ENCODE measurements around the gene NEUROG3.
"Not testable (repeated sequence)": the region's sequence is repeated elsewhere in the genome, so short reads cannot be mapped to it uniquely, and the experiment has no call there.

NEUROG3 gene

GRCh38 chr10:69571618-69572158, 1.5 kb downstream of the NEUROG3 start:
- no peak for DNase-seq (ENCODE audit: low read depth)

- DNase-seq (ENCODE audit: low read depth), result no peak
Measured at GRCh38 chr10:69570050-69570816, 3.0 kb downstream of the NEUROG3 start.

DNA sequence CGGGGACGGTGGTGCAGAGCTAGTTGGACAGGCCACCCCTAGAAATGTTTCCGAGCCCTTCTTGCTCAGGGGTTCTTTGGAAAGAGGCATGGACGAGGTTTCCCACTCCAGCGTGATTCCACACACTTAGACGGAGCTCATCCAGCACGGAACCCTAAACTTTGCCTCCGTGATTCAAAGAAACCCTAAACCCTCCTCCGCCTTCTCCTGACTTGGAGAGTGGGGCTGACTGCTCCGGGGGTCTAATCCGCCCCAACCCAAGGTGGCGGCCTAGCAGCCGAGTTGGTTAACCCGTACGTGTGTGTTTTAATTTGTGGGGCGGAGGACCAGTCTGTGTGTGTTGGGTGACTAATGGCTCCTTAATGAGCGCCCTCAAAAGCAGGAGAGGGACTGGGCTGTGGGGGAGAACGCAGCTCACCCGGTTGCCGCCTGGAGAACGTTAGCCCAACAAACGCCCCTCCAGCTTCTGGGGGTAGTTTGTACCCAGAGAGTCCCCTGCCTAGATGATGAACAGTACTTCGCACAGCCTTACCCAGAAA, 3.8 kb downstream of the NEUROG3 start:
- DNase-seq (ENCODE audit: low read depth), result no peak

DNA sequence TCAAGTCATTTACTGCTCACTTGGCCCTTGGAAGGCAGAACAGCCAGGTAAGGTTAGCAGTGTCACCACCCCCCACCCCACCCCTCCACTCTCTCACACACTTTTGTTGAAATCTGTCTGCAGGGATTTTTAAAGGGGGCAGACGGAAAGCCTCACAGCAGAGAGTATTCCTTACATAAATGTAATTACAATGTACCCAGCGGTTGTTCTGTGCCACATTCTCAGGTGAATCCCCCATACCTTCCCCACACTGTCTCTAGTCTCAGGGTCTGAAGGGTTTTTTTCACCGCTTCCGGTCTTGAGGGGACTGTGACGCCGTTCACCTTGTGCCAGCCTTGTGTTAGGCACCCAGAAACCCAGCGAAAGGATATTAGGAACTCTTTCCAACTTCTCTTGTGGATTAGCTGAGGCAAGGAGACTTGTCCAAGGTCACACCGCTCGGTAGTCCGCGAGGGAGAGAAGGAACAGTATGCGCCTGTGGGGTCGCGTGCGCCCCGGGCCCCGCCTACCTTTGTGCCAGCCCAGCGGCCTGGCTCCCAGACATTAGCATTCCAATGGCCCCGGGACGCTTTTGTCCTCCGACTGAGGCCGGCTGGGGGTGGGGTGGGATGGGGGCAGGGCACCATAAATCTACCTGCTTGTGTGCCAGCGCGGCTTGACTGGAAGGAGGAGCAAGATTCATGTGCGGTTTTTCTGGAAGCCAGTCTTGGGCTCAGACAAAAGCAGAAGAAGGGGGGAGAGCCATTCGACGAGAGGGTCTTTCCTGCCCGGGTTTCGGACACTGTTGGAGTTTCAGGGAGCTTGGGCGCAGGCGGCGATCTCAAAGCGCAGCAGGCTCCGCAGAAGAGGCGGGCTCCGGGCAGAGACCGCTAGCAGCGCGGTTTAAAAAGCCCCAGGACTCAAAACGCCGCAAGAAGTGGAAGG, 4.5 kb downstream of the NEUROG3 start:
- DNase-seq (ENCODE audit: low read depth), result no peak

DNA sequence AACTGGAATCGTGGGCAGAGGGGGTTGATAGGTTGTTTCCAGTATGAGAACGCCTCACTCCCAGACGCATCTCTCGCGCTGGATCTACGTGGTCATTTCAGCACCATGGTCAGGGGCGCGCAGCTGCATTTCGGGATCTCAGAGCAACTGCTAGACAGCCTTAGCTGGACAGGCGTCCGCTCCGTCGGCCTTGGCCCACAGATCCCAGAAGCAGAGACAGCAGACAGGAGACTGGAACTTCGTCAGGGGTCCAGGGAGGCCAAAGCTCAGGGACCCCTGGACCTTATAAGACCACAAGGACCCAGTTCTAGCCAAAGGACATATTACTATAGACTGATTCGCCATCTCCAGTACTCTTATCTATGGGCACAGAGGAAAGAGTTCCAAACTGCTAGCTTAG, 5.3 kb downstream of the NEUROG3 start:
- DNase-seq (ENCODE audit: low read depth), result no peak

GRCh38 chr10:69562731-69563254, 10.4 kb downstream of the NEUROG3 start:
- DNase-seq (ENCODE audit: low read depth), result no peak

GRCh38 chr10:69559525-69559924, 13.7 kb downstream of the NEUROG3 start:
- DNase-seq (ENCODE audit: low read depth), result no peak

GRCh38 chr10:69558559-69558958, 14.7 kb downstream of the NEUROG3 start:
- no peak for DNase-seq (ENCODE audit: low read depth)

- no peak for DNase-seq (ENCODE audit: low read depth)
Measured at GRCh38 chr10:69554611-69555010, 18.6 kb downstream of the NEUROG3 start.

DNA sequence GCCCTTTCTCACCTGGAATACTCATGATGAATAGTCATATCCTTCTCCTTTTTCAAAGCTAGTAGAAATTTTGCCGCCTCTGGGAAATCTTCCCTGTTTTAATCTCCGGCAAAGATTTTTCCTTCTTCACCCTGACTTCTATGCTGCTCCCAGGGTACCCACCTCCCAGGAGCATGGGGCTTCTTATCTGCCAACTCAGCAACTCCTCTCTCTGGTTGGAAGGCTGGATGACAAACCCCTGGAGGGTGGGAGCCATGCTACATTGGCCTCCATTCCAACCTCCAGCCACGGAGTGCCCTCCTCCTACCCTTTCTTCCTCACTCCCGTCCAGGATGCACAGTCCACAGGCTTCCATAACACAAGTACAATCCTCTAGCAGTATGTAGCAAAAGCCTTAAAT, 19.9 kb downstream of the NEUROG3 start:
- no peak for DNase-seq (ENCODE audit: low read depth)

DNA sequence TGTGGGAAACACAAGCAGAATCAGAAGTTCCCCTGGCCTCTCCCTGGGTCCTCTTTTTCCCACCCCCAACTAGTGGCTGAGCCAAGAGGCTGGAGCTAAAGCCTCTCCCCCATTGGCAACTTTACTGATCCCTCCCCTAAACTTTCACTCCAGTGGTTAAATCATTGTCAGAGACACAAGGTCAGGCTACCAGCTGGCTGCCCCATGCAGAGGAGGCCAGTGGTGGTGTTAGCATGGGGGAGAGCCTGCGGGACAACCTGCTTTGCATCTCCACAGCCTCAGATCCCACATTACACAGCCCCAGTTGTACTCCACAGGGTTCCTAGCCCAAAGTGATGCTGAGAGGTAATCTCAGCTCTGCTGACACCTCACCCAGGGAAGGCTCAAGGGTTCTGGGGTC, 21.0 kb downstream of the NEUROG3 start:
- DNase-seq (ENCODE audit: low read depth), result no peak

- no peak for DNase-seq (ENCODE audit: low read depth)
Measured at GRCh38 chr10:69549959-69550358, 23.3 kb downstream of the NEUROG3 start.

GRCh38 chr10:69541463-69541862, 31.8 kb downstream of the NEUROG3 start:
- DNase-seq (ENCODE audit: low read depth), result no peak

DNA sequence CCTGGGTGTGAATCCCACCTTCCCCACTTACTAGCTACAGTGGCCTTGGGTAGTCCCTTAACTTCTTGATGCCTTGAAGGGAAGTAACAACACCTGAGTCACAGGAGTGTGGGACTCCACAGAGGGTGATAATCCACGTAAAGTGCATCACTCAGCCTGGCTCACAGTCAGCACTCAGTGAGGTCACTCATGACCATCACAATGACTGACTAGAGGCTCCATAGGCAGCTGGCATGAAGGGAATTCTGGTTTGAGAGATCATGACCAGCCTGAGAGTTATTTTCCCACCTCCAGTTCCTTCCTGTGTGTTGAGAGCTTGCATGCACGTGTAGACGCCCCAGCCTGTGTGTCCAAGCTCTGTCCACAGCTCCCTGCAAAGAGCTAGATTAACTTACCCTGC, 34.8 kb downstream of the NEUROG3 start:
- no peak for DNase-seq (ENCODE audit: low read depth)

DNA sequence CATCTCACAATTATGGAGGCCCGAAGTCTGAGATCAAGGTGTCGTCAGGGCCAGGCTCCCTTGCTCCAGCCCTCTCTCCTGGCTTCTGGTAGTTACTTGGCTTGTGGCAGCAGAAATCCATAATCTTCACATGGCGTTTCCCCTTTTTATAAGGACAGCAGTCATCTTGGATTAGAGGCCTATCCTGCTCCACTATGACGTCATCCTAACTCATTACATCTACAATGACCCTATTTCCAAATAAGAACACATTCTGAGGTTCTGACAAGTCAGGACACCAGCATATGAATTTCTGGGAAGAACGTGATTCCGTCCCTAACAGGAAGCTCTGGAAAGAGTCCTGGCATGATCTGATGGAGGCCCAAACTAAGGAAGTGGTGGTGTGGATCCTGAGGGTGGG, 35.8 kb downstream of the NEUROG3 start:
- no peak for DNase-seq (ENCODE audit: low read depth)

GRCh38 chr10:69536521-69536920, 36.7 kb downstream of the NEUROG3 start:
- DNase-seq (ENCODE audit: low read depth), result not testable (repeated sequence)

DNA sequence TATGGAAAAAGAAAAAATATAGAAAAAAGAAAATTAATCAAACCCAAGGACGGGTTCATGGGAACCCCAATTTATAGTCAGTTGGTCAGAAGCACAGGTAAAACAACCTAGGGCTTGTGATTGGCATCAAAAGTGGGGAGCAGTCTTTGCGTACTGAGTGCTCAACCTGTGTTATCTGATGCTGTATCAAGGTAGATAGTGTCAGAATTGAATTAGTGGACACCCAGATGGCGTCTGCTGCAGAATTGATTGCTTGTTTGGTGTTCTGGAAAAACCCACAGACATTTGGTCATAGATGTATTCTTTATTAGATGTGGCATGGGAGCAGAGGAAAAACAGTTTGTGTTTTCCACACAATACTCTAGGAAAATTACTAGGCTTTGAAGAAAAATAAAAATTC, 39.6 kb downstream of the NEUROG3 start:
- DNase-seq (ENCODE audit: low read depth), result no peak

DNA sequence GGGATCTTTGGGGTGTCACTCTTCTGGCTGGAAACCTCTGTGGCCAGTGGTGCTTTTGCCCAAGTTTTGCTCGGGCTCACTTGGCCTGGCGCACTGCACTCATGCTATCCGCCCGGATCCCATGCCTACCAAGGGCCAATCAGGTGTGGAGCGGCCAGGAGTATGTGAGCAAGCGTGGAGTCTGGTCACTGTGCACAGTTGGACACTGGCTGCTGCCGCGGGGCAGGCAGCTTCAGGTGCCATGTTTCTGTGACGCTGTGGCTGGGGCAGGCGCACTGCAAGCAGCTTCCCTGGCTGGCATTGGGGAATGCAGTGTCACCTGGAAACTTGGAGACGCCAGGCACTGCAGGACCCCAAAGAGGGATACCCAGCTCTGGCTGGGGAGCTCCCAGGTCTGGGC, 45.3 kb downstream of the NEUROG3 start:
- no peak for DNase-seq (ENCODE audit: low read depth)

All from activated T-cell treated with anti-CD3 and anti-CD28 coated beads for 48 hours (primary cell).